Stimulated activated CD4-positive, alpha-beta T cell treated with anti-CD3 and anti-CD28 coated beads, Interleukin-1b, Interleukin-23, amount 100 ng/mL, for 48 hours (primary cell): Measurements from ENCODE around the gene AKT1S1.

ENCODE experiments used
- DNase-seq: peaks from one replicate; pipeline ENCODE4 v3.0.0-alpha.2; 2020

Gene AKT1S1

DNA sequence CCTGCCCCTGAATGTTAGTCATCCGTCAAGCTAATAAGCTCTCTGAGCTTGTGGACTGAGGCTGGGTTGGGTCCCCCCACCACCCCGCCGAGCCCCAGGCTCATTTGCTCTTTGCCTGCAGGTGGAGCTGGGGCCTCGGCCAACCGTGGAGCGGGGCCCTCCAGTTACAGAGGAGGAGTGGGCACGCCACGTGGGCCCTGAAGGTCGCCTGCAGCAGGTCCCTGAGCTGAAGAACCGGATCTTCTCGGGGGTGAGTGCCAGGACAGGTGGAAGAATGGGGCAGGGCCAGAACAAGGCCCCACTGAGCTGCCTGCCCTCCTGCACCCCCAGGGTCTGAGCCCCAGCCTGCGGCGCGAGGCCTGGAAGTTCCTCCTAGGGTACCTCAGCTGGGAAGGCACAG lies 5.5 kb upstream of the AKT1S1 start:
- no peak for DNase-seq

DNA sequence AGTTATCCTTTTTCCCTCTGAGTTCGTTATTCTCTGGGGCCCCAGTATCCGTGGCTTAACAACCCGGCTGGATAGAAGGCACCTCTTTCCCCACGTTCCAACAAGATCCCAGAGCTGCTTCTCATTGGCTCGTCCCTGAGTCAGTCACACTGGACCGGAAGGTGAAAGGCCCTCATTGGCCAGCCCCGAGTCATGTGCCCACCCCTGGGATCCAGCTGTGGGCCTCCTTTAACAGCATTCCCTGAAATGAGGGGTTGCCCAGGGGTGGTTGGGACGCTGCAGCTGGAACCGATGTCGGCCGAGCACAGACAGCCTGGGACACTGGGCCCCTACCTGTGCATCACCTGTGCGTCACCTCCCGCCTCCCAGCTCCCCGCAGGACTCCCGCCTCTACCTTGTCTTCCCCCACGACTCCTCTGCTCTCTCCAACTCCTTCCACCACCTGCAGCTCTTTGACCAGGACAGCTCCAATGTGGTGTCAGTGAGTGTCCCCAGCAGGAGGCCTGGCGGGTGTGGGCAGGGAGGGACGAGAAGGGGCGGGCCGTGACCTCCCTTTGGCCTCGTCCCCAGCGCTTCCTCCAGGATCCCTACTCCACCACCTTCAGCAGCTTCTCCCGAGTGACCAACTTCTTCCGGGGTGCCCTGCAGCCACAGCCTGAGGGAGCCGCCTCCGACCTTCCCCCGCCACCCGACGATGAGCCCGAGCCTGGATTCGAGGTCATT lies 4.7 kb upstream of the AKT1S1 start:
- DNase-seq: no peak

DNA sequence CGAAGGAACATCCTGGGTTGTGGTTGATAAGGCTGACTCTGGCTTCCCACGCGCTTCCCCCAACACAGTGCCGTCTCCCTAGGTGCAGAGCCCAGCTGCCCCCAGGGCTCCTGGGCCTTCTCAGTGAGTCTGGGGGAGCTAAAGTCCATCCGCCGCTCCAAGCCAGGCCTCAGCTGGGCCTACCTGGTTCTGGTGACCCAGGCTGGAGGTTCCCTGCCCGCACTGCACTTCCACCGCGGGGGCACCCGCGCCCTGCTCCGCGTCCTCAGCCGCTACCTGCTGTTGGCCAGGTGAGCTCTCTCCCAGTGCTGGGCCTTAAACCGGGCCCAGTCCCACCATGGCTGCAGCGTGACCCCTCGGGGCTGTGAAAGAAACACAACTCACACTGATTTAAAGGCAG lies 4.0 kb upstream of the AKT1S1 start:
- DNase-seq: no peak

DNA sequence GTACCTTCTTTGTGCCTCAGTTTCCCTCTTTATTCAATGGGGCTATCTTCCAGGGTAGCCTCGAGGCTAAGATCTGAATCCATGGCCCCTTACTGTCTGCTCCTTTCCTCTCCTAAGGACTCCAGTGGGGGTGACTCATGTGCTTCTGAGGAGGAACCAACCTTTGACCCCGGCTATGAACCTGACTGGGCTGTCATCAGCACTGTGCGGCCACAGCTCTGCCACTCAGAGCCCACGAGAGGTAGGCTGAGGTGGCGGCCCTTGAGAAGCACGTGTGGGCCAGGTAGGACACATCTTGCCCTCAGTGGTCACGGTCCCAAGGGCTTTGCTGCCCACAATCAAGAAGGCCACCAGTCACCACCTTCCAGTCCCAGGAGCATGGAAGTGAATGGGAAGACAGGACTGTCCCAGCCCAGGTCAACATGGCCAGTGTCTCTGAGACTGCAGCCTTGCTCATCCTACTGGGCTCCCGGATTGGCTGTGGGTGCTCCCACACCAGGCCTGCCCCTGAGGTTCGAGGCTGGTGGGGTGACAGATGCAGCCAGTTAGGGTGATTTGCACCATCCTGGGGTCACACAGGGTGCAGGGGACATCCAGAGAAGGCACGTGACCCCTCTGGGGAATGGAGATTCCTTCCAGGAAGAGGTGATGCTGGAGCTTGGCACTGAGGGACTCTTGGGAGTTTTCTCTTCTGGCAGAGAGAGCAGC lies 3.2 kb upstream of the AKT1S1 start:
- no peak for DNase-seq

DNA sequence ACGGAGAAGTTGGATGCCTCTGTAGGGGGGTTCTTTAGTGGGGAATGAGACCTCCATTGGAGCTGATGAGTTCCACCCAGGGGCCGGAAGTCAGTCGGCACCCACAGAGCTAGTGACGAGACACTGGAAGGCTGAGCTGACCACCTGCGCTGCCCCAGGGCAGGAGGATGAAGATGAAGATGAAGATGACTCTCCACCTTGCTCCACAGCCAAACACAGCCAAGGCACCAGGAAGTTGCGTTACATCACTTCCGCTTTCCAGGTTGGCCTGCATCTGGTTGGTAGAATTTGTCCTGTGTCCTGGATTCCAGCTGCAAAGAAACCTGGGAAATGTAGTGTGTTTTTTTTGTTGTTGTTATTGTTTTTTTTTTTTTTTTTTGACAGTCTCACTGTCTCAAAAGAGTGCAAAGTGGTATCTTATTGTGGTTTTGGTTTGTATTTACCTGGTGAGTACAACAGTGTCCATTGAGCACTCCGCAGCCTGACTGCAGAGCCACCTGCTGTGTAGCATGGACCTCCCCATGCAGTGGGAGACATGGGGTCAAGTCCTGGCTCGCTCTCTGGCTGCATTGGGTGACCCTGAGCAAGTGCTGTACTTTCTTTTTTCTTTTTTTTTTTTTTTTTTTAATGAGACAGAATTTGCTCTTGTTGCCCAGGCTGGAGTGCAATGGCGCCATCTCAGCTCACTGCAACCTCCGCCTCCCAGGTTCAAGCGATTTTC lies 2.2 kb upstream of the AKT1S1 start:
- no peak for DNase-seq

DNA sequence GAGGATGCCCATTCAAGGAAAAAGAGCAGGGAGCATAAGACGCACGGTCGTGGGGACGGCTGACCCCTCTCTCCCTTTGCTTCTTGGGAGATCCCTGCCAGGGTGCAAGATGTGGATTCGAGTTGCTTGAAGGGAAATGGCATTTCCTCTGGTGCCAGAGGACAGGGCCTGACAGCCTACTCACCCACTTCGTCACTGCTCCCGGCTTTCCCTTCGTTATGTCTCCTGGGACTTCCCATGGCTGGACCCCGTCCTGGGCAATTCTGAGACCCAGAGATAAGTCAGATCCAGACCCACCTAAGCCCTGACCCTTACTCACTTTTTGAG lies 1.6 kb upstream of the AKT1S1 start:
- DNase-seq: no peak

DNA sequence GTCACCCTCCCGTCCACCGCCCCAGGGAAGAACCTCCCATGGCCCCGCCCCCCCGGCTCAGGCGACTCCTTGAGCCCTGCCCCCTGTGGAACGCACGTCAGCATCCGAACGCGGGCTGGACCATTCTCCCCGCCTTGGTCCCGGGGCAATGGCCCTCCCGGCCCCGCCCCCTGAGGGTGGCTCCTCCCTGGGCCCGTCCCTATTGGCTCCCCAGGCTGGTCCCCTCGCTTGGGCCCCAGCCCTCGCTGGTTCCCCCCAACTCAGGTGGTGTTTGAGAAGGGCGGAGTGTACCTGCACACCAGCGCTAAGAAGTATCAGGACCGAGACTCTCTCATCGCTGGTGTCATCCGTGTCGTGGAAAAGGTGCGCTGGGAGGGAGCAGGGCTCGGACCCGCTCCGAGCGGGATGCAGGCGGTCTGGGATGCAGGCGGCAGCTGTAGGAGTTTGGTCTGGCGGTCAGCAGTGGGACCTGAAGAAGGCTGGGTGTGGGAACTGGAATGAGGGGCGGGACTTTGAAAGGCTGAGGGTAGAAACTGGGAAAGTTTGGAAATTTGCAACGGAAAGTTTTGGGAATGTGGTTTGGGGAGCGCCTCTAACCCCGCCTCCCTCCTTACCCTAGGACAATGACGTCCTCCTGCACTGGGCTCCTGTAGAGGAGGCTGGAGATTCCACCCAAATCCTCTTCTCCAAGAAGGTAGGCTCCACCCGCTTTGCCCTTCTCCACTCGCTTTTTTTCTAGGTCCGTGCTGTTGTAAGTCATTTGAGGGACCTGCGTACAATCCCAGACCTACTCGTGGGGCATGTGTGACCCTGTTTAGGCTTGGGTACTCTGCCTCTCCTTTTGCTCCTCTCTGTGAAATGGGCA lies 956 bp upstream of the AKT1S1 start:
- DNase-seq: peak; percentile 99

DNA sequence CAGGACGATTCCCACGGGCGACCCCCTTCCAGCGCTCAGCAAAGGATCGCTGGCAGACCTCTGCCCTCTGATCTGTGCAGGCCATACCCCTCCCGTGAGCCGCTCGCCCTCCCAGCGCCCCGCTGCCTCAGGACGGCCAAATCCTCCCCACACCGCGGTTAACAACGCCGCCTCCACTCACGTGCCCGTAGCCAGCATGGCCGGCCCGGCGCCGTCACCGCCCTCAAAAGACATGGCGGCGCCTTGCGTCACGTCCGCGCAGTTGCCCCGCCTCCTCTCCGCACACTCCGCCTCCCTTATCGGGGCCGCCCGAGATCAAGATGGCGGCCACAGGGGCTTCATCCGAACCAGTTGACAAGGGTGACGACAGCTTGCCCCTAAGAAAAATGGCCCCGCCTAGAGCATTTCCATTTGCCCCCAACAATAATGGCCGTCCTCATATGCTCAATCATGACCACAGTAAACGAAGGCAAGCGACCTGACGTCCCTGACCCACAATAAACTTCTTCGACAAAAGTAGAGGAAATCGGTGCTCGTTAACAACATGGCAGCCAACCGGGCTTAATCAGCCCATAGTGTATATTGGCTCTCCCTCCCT lies 634 bp downstream of the AKT1S1 start:
- peak; percentile 98 for DNase-seq

DNA sequence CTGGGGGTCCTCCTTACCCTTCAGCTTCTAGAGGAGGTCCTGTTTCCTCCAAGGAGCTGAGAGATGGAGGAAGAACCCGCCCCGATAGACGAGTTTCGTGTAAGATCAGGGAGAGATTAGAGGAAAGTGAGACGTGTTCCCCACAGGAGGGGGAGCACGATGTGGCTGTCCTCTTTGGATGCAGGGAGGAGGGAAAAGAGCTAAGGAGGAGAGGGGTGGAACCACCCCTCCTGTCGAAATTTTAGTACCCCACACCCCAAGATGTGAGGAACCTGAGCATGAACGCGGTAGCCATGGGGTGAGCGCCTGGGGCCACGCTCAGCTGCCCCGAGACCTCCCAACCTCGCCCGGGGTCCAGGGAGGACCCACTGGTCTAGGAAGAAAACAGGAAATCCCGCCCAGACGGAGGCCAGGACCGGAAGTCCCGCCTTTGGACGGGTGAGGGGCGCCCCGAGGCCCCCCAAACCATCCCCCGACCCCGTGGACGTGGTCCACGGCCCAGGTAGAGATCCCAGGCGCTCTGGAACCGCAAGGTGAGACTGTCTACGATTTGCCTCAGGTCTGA lies 1.2 kb downstream of the AKT1S1 start:
- DNase-seq: peak; percentile 44

DNA sequence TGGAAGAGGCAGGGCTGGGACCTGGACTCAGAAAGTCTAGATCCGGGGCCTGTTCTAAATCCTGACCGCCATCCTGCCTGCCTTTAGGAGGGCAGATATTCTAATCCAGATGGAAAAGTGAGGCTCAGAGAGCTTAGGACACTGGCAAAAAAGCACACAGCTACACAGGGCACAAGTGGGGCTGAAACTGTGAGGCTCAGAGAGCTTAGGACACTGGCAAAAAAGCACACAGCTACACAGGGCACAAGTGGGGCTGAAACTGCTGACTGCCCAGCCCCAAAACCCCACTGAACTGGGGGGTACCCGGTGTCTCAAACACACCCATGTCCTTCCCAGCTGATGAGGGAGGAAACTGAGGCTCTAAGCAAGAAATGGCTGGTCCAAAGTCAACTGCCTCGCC lies 2.0 kb downstream of the AKT1S1 start:
- no peak for DNase-seq

DNA sequence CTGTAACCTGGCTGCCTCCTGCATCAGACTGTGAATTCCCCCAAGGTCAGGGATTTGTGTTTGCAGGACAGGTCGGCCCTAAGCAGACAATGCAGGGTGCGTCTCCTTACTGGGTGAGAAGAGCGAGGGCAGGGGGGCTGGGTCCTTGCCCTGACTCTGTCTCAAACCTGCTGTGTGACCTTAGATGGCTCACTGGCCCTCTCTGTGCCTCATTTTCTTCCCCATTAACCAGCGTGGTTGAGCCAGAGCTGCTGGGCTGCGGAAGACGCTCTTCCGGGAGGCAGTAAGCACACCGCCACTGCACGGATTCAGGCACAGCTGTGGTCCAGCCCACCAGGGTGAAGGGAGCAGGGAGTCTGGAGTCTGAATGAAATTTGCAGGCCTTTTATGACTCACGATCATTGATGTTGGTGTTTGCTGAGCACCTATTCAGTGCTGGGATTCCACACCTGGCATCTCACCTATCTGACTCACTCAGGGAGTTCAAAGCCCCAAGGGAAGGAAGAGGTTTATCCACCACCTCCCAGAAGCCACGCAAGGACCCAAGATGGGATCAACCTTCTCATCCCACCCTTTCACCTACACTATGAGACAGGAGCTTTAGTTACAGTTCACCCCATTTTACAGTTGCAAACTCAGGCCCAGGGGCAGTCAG lies 2.5 kb downstream of the AKT1S1 start:
- no peak for DNase-seq

DNA sequence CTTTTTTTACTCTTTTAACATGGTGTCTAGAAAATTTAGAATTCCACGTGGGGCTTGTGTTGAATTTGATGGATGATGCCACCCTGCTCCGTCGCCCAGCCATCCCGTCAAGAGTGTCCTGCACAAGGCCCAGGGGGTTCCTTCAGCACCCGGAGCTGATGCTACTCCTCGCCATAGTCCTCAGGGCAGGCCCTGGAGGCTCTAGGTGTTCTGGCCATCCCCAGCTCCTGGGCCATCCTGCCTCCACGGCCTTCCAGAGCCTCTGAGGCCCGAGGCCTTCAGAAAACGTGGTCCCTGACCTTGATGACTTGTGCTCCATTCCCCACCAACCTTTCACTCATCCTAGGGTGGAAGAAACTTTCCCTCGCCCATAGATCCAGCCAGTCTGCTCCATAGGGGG lies 3.3 kb downstream of the AKT1S1 start:
- DNase-seq: no peak

DNA sequence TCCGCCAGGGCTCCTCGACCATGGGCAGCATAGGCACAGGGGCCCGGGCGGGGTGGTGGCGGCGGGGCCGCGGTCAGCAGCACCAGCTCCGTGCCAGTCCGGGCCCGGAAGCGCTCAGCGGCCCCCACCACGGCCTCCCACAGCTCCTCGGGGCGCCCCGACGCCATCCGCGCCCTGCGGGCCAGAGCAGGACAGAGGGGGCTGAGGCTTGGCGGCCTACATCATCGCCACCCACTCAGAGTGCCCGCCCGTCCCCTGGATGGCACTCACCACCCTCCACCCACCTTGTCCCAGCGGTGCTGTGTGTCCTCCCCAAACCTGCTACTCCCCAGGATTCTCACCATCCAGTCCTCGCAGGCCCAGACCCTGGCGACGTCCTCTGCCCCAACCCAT lies 4.0 kb downstream of the AKT1S1 start:
- DNase-seq: no peak

DNA sequence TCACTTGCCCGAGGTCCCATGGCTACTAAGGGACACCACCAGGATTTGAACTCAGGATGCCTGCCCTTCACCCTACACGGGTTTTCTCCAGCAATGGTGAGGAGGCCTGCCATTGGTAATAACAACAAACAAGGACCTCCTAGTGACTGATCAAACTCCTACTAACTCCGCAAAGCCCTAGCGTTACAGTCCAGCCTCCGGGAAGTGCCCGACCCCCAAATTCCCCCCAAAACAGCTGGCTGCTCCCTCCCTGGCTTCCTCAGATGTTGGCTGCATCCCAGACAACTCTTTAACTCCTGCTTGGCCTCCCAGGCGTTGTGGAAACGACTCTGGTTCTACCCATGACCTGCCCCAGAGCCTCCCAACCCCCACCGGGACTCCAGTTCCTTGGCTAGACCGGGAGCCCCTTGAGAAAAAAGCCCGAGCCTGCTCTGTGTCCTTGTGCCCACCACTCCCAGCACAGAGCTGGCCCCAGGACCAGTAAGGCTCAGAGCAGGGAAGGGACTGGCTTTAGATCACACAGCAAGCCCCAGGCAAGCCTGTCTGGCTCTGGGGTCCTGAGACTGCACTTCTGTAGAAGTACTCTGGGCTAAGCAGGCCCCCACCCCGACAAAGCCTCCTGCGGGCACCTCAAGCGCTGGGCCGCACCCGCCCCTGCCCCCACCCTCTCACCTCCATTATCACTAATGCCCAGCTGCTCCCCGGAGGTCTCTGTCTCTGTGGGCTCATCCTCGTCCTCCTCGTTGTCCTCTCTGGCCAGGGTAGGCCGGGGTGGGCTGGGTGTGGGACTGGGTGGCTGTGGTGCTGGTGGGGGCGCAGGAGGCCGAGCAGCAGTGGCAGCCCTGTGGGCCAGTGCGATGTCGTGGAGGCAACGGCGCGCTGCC lies 4.7 kb downstream of the AKT1S1 start:
- DNase-seq: no peak

DNA sequence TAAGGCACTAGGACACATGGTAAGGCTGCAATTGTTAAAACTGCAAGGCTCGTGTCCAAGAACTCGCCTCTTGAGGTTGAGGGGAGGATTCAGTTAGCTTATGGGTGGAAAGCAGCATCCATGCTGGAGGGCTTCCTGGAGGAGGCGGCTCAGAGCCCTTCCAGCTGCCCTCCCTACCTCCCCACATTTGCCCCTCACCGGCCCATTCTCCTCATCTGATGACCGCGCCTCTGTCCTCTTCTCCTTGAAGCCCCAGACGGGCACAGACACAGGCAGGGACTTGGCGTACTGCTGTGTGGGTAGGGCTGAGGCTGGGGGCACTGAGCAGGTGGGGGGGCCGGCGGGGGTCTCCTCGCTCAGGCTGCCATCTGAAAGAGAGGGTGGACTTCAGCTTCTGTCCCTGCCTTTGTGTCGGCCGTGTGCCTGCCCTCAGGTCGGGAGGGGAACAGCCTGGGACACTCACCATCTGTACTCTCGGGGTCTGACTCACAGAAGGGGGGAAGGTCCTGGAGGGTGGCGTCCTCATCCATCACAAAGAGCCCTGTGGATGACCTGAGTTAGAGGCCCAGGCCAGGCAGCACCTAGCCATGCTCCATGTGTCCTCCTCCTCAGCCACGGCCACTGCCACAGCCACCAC lies 5.7 kb downstream of the AKT1S1 start:
- DNase-seq: no peak

DNA sequence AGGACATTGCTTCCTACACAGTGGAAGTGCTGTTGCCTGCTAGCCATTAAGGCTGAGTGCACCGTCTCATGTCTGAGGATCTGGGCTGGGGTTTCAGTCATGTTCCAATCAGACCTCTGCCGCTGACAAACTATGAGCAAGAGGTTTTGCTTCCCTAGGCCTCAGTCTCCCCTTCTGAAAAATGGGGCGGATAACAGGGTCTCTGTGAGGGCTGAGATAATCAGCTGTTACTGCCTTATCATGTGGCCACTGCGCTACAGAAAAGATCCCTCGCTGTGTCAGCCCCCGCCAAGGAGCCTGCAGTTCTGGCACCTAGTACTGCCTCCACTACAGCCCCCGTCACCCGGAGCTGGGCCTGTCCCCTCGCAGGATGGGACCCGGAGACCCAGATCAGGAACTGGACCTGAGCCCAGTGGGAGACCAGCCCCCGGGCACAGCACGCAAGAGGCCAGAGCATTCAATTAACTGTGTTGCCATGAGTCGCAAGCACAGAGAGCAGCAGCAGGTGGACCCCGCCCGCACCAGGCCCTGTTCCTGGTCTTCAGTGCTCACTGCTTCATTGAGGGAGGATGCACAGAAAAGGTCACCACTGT lies 6.8 kb downstream of the AKT1S1 start:
- no peak for DNase-seq

DNA sequence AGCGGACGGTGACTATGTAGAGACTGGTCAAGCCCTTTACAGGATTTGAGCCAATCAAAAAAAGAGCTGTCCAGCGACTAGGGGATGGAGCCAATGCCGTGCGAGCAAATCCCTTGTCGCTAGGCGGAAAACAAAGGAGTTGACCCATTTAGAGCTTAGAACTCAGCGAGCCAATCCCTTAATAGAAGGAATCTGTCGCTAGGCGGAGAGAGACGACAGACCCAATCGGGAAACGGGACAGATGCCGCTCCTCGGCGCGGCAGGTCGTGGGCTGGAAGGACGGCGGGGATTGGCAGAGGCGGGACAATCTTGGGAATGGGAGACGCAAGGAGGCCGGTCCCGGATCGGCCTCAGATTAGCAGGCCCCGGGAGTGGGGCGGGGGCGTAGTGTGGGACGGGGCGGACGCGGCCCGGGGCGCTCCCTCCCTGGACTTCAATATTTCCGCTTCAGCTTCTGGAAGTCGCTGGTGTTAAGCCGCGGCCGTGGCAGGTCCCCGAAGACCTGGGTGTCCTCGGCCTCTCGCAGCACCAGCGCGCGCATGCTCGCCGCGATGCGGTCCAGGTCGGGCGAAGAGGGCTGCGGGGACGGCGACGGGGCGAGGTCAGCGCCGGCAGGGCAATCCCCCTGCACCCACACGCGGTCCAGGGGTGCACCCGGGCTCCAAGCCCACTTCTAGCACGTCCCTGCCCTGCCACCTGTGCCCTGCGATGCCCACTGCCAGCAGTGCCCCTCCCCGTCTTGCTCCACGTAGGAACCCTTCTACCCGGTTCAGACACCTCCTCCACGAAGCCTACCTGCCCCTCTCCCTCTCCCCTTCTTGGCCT lies 7.5 kb downstream of the AKT1S1 start:
- DNase-seq: peak; percentile 92

DNA sequence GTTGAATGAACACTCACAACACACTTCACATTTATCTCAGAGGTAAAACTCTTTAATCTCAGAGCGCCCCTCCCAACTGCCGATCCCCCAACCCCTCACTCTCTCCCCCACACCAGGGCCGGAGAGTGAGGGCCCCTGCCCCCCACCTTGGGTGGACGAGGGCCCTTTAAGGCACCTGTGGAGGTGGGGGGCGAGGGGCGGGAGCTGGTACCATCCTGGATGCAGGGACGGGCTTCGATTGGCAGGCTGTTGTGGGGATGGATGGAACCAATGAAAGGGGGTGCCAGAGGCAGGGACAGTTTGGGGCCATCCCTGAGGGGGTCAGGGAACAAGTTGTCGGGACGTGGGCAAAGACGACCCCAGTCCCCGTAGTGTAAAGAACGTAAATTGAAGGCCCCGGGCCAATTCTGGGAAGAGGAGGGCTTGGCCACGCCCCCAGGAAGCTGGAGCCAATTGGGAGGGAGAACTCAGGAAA lies 8.1 kb downstream of the AKT1S1 start:
- DNase-seq: no peak
